Kasumi-1 (cell line): ENCODE measurements around the gene ARAP1.

Experiments used
- DNase-seq, 2 experiments: peaks; one replicate each; lab custom pipeline; 2025; lab: John Stamatoyannopoulos, UW

The ARAP1 gene

GRCh38 chr11:72779495-72780128 lies 27.4 kb upstream of the ARAP1 start:
- no peak for DNase-seq

DNA sequence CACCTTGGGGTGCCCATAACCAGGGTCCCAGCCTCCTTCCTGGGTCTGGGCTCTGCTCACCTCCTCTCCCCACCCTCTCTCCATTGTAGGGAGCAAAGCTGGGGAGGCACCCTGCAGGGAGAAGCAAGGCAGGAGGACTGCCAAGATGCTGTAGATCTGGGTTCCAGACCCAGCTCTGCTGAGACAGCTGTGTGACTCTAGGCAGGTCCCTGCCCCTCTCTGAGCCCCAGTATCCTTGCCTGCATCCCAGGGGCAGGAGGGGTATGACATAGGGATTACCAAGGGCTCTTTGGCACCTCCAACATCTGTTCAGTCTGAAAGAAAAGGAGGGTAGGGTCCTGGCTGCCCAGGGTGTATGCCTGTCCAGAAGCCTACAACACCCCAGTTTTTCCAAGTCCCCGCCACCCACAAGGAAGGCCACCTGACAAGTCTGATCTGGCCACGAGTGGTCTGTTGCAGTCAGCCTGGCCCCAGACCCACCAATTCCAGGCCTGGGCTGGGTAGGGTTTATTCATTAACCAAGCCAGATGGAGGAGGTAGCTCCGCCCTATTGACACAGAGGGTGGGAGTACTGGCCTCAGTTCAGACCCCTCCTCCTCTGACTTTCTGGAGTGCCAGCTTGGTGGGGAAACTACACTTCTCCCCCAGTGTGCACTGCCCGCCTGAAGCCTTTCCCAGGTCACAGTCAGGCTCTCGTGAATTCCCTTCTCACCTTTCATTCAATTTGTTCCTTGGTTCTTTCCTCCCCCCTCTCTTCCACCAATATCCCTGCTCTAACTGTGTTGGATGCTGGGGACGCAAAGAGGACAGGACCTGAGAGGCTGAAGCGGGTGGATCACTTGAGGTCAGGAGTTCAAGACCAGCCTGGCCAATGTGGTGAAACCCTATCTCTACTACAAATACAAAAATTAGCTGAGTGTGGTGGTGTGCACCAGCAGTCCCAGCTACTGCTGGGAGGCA lies 26.6 kb upstream of the ARAP1 start:
- DNase-seq, result no peak

DNA sequence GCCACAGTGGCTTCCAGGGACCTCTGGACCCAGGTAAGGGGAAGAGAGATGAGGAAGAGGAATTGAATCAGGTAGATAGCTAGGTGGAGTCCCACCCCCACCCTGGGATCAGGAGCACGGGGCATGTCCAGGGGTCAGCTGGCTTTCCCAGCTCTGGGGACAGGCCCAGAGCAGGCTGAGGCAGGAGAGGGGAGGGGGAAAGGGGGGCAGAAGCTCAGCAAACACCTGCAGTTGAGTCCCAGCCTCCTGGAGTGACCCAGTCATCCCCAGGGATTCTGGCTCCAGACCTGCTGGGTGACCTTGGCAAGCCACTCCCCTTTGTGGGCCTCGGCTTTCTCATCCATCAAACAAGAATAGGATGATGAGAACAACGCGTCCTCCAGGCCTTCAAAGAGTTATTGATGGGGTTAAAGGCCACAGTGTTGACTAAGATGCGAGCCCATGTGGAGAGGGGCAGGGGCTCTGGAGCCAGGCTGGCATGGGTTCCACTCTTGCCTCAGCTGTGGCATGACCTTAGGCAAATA lies 25.6 kb upstream of the ARAP1 start:
- DNase-seq, result no peak

GRCh38 chr11:72776844-72777754 lies 24.9 kb upstream of the ARAP1 start:
- DNase-seq, result no peak

DNA sequence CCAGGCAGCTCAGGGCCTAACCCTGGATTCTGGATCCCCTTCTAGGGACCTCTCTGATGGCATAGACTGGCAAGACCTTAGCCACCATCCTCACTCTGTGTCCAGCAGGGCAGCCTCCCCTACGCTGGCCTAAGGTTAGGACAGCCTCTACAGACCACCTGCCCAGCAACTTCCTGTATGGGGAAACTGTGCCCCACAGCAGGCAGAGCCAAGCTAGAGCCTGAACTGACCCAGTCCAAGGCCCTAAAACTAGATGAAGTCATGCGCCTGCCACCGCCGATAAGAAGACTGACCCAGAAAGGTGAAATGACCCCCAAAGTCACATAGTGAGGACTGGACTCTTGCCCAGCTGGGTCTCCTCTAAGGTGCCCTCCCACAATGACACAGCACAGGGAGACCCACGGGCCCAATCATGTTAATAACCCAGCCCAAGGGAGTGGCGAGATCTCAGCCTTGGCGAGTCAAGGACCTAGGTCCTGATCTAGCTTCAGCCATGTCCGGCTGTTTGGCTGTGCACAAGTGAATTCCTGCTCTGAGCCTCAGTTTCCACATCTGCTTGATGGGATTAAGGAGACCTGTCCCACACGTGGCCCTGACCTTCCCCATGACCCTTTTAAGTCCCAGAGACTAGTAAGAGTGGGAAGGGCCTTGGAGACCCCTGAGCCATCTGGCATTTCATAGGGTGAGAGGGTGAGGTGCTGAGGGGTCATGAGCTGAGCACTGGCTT lies 24.1 kb upstream of the ARAP1 start:
- no peak for DNase-seq

- DNase-seq, result no peak
These were observed 23.3 kb upstream of the ARAP1 start for GRCh38 chr11:72775288-72776110.

- no peak for DNase-seq
These were observed 22.3 kb upstream of the ARAP1 start for GRCh38 chr11:72774499-72774898.

- DNase-seq, result no peak
These were observed 21.5 kb upstream of the ARAP1 start for GRCh38 chr11:72773696-72774095.

GRCh38 chr11:72773291-72773690 lies 21.1 kb upstream of the ARAP1 start:
- DNase-seq, result peak; percentile 50 to 55

GRCh38 chr11:72772059-72772458 lies 19.9 kb upstream of the ARAP1 start:
- DNase-seq, result no peak

GRCh38 chr11:72771507-72771906 lies 19.3 kb upstream of the ARAP1 start:
- DNase-seq, result peak; percentile 18 to 25

DNA sequence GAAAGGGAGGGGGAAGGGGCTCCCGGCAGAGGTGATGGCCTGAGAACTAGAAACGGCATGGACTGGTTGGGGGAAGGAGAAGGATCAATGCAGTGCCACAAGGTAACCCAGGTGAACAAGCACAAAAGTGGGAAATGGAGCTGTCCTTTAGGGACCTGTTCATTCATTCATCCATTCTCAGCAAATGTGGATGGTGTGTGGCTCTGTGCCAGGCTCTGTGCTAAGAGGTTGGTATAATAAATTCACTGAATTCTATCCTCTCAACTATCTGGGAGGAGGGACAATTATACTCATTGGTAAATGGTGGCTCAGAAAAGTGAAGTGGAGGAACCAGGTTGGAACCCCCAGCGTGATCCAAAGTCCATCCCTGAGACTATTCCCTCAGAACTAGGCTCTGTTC lies 18.6 kb upstream of the ARAP1 start:
- no peak for DNase-seq

- DNase-seq, result no peak
These were observed 17.5 kb upstream of the ARAP1 start for GRCh38 chr11:72769680-72770079.

- no peak for DNase-seq
These were observed 16.4 kb upstream of the ARAP1 start for GRCh38 chr11:72768581-72768980.

DNA sequence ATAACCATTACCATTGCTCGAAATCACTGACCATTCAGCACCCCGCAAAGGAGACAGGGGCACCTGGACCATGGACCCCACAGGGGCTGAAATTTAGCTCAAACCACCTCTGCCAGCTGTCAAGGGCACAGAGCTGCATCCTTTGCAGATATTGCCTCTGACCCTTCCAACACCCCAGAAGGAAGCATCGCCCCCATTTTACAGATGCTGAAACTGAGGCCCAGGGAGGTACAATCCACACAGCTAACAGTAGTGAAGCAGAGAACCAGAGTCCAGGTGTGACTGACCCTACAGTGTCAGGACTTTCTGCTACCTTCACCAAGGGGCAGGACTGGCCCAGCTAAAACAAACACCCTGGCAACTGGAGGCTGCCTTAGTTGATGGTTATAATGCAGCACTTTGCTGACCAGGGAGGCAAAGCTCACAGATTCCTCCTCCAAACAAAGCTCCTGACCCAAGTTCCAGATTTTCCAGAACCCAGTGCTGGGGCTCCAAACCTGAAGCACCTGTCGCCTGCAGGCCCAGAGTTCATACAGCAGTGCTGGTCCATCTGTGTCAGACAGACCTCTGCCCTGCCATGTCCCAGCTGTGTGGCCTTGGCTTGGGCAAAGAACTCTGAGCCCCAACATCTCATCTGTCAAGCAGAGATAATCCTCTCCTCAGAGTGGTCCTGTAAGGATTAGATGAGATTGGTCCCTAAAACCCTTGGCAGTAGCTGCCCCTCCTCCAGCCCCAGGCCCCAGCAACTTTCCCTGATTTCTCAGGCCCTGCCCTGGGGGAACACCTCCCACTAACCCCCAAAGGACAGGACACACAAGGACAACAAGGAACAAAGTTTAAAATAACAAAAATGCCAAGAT lies 15.2 kb upstream of the ARAP1 start:
- DNase-seq, result no peak

GRCh38 chr11:72766152-72766902 lies 14.1 kb upstream of the ARAP1 start:
- no peak for DNase-seq

DNA sequence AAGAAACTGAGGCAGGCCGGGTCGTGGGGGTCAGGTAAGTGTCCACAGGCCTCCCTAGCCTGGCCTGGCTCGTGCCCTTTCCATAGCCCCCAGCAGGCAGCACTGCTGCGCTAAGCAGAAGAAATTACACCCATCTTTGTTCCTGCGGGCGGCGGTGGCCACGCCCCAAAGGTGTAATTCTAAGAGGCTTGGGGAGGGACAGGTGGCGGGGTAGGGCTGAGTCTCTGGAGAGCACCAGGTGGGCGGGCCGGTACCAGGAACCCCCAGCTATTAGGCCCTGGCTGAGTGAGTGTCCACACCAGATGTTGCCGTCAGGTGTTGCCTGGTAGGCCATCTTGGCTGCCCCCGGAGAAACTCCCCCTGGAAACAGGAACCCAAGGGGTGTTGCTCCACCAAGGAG lies 12.3 kb upstream of the ARAP1 start:
- no peak for DNase-seq

DNA sequence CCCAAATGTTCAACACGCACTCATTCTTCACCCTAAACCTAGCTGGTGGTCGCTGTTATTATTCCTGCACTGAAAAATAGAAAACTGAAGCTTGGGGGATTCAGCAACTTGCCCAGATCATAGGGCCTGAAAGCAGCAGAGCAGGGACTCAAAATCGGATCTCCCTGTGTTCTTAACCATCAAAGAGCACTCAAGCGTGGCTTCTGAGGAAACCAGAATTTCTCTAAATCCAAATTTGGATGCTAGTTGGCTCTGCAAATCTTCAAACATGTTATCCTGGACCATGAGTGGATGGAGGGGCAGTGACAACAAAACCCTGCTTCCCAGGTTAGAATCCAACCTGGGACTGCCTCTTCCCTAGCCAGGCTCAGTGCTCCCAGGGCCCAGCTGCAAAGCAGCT lies 11.6 kb upstream of the ARAP1 start:
- DNase-seq, result no peak
